Measurements from ENCODE around the gene SEH1L. TPM values are rescaled to one million over a fixed set of nuclear protein-coding genes. Genes with fewer than 3 reads are reported as not detected.

SEH1L gene
- total and polyA plus RNA-seq, 10 of the 15 experiments (the other 5 are each of a cell fraction or from before 2014, with no cell fraction given): 27.5 to 109 (median 52.8) TPM

GRCh38 chr18:12963069-12963468, 15.3 kb downstream of the SEH1L start (continued):
- TF ChIP-seq WRNIP1 (IDR thresholded peaks at IDR 0.05; ENCODE audit: borderline replicate concordance, low read depth, low read length) (no peak), EZH2 (IDR thresholded peaks at IDR 0.05; ENCODE audit: borderline replicate concordance, control insufficient read depth, low read depth, low read length) (no peak), PAX5 (IDR thresholded peaks at IDR 0.05; ENCODE audit: borderline replicate concordance, low read depth, low read length) (no peak), SREBF1 (IDR thresholded peaks at IDR 0.05; ENCODE audit: low read length) (no peak), ELK1 (IDR thresholded peaks at IDR 0.05; ENCODE audit: low read depth, low read length) (no peak), MEF2B (IDR thresholded peaks at IDR 0.05; ENCODE audit: partially characterized antibody, poor library complexity, severe bottlenecking) (no peak), CTCF (IDR thresholded peaks at IDR 0.05 in 2 of 3, conservative IDR thresholded peaks at IDR 0.05 in 1 of 3; ENCODE audit: control insufficient read depth in 2 of 3, extremely low read depth in 1 of 3, insufficient read depth in 1 of 3, low read depth in 3 of 3, low read length in 3 of 3) (no peak), HCFC1 (IDR thresholded peaks at IDR 0.05; ENCODE audit: low read length) (no peak)

DNA sequence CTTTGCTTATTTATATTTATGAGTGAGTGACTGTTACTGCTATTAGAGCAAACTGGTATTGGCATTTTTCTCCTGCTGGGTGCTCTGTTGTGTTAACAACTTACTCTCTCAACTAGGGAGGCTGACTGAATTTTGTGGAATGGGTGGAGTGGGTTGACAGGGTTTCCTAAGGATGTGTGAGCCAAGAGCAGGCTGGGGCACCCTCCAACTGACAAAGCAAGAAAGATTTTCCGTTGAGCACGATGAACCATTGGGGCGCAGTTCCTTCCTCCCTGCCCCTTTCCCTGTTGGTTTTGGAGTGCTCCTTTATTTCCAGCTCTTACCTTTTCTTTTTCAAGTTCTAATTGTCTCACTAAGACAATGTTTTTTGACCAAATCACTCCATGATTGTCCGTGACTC, 20.3 kb downstream of the SEH1L start:
- SMC1A ChIA-PET (ENCODE audit: uncharacterized antibody, unreplicated experiment): no interaction called here
- H3K36me3 ChIP-seq (ENCODE audit: control insufficient read depth in 2 of 2, insufficient read depth in 2 of 2, low read length in 1 of 2): peaks cover 5 to 9% of the 10 kb centered on the region in 2 experiments; a peak in 3 of 4 replicates
- FAIRE-seq (no peak), ATAC-seq (no peak), DNase-seq (ENCODE audit: low read depth, low spot score) (no peak)
- no TSS peak for BruUV-seq (replicated peaks)
- no peak overlapping the region for H2AFZ ChIP-seq (ENCODE audit: control insufficient read depth, low read depth, low read length)
- RAD21 ChIA-PET (ENCODE audit: unreplicated experiment): no interaction called here
- WGBS (ENCODE audit: insufficient coverage, insufficient replicate concordance, low lambda C conversion rate, missing lambda C conversion rate): 100% methylated on average over 4 of the region's 4 CpGs
- in situ Hi-C loops (cut with MboI): no loop called here
- H3K4me2 ChIP-seq (ENCODE audit: control insufficient read depth, insufficient read depth): no peak overlapping the region
- POLR2A ChIA-PET: no interaction called here
- H3K4me1 ChIP-seq (ENCODE audit: control insufficient read depth, insufficient read depth, low read length): no peaks in the 10 kb centered on the region
- no peaks in the 10 kb centered on the region for H4K20me1 ChIP-seq (ENCODE audit: control insufficient read depth, insufficient read depth)
- TF ChIP-seq TBL1XR1 (IDR thresholded peaks at IDR 0.05; ENCODE audit: low read depth, low read length) (no peak), SMAD5 (IDR thresholded peaks at IDR 0.05; ENCODE audit: low read depth) (no peak), RB1 (IDR thresholded peaks at IDR 0.05; ENCODE audit: borderline replicate concordance) (no peak), DPF2 (IDR thresholded peaks at IDR 0.05) (no peak), ZSCAN29 (IDR thresholded peaks at IDR 0.05) (no peak), ZNF592 (IDR thresholded peaks at IDR 0.05) (no peak)
- CTCF ChIA-PET: no interaction called here
- intact Hi-C loops (cut with micrococcal nuclease; ENCODE audit: unreplicated experiment): no loop called here
- H3K9ac ChIP-seq (ENCODE audit: control insufficient read depth, insufficient read depth, low read length): no peak overlapping the region
- no peak overlapping the region for H3K4me3 ChIP-seq
- no peak overlapping the region for H3K27ac ChIP-seq (ENCODE audit: control insufficient read depth, insufficient read depth)
- no peaks in the 10 kb centered on the region for H3K79me2 ChIP-seq (ENCODE audit: control insufficient read depth, insufficient read depth, low read length)
- no peaks in the 10 kb centered on the region for H3K27me3 ChIP-seq (replicated peaks in 1 of 2; ENCODE audit: control insufficient read depth in 2 of 2, insufficient read depth in 2 of 2, low read length in 1 of 2)
- H3K9me3 ChIP-seq (replicated peaks; ENCODE audit: control insufficient read depth, insufficient read depth, low read length): no peaks in the 10 kb centered on the region
